HG02943 (cell line): ENCODE results near the gene NEO1.

Experiments used
- ATAC-seq: cut with Tn5 transposase; IDR thresholded peaks from one replicate; pipeline ENCODE4 v1.9.1; 2021; ENCODE audit warnings: mild to moderate bottlenecking, low read depth, moderate library complexity; ENCODE audit not compliant: unreplicated experiment

Gene NEO1

GRCh38 chr15:73028031-73028430, 24.2 kb upstream of the NEO1 start:
- ATAC-seq = no peak

GRCh38 chr15:73028831-73029451, 23.3 kb upstream of the NEO1 start:
- no peak for ATAC-seq

DNA sequence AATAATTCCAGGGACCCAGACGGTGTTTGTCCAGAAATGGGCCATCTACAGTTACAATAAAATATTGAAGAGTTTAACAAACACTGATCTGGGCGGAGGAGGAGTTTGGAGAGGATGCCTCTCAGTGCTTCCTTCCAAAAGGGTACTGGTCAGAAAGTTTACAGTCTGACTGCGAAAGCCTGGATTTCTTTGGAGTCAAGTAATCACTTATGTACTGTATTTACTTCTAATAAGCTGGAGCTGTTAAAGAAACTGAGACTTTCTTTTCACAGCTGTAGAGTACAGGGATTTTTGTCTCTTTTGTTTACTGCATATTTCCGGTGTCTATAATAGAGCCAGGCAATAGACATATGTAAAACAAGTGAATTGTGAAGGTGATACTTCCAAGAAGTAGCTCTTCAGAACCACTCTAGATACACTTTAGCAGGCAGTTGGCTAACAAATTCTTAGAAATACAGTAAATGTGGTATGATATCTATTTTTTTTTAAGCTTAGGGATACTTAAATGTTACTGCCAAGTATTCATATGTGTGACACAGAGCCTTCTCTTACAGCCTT, 22.1 kb upstream of the NEO1 start:
- no peak for ATAC-seq

DNA sequence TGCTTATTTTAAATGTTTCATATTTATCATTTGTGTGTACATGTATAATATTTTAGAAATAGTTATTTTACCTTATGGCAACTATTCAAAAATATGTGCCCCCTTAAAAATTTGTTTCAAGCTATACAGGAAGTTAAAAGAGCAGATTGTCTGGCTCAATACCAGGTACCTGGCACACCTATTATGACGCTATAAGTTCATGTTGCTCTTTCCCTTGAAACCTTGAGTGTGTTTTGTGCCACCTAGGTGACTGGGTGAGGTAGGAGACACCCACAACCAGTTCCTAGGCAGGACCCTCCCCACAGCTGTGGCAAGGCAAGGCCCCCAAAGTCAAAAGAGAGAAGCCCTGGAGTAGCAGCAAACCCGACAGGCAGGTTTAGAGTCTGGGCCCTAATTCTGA, 20.6 kb upstream of the NEO1 start:
- no peak for ATAC-seq

DNA sequence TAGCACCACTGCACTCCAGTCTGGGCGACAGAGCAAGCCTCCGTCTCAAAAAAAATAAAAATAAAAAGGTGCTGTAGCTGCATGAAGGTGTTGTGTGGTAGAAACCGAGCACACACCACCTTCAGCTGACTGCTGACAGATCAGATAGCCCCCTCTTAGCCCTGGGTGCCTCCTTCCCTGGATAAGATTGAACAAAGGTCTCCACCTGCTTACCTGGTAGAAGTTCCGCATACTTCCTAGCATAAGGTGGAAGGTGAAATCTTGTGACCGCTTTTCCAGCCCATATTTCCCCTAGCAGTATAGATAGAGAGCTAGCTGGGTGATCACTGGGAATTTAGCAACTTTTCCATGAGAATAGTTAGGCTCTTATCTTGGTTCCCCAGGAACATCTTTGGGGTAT, 18.7 kb upstream of the NEO1 start:
- no peak for ATAC-seq

GRCh38 chr15:73034221-73034620, 18.0 kb upstream of the NEO1 start:
- no peak for ATAC-seq

DNA sequence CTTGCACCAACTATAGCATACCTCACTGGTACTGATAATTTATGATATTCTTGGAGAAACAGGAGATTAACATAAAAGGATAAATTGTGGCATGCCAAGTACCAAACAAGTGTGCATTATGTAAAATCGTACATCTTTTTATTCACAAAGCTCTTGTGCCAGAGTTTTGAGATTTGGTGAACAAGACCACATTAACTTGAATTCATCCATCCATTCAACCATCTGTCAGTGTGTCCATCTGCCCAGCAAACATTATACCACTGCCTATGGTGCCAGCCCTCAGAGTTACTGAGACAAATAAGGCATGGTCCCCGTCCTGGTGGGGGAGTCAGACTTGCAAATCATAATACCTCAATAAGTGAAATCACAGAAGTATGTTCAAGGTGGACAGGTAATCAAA, 17.0 kb upstream of the NEO1 start:
- no peak for ATAC-seq

DNA sequence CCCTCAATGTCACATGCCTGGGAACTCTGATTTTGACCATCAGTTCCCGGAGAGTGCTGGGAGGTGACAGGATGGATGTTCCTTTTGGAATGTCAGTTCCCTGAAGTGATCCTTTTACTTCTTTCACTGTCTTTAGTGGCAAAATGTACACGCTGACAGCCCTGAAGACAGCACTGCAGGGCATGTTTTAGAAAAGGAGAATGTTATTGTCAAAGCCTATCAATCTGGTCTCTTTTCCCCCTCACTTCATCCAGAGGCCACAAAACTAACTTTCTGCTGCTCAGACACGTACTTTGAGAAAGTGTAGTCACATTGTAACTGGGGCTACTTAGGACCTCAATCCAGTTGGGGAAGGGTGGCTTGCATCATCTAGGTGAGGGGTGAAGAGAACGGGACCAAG, 14.0 kb upstream of the NEO1 start:
- ATAC-seq = no peak

- no peak for ATAC-seq
Observed at GRCh38 chr15:73046073-73046472, 6.2 kb upstream of the NEO1 start.

GRCh38 chr15:73047882-73048281, 4.4 kb upstream of the NEO1 start:
- ATAC-seq = no peak

DNA sequence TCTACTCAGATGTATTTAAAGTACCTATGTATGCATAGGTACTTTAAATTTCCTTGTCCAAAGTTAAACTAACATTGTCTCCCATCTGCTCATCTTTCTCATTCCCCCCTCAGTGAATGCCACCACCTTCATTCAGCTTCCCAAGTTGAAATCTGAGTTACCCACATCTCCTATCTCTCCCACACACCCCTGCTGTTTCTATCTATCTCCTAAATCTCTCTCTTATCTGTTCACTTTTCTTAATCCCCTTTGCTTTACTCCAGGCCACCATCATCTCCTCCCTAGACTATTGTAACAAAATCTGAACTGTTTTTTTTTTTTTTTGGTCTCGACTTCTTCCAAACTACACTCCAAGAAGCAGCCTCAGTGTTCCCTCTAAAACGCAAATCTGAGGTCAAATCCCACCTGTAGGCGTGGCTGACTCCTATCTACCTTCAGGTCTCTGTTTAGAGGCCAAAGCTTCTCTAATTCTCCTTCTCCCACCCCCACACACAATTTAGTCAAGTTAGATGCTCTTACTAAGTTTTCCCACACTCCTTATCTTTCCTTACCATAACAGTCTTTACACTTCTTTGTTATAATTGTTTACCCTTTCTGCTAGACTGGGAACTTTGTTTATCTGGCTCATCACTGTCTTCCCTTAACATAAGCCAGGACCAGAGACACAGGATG, 3.5 kb upstream of the NEO1 start:
- ATAC-seq = no peak

DNA sequence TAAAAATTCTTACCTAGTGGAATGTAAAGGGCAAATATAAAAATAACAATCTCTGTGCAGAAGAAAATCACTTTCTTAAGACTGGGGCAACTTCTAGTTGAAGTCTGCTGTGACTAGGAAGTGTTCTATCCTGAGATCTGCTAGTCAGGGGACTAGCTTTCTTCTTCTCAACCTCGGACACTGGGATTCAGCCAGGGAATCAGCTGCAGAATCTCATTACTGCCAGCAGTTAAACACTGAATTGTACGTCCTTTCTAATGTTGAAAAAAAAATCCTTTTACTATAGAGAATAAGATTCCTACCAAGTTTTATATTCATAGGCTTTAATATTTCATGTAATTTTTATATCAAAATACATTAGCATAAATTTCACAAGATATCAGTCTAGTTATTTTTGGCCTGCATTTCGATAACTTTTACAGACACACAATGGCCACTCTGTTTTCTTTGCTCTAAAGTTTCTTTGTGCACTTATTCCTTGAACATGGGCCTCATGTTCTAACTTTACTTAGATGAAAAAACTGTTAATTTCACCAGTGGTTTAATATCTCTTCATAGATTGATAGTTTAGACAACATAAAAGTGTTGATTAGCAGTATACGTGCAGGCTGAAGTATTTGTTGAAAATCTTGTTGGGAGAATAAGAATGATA, 2.6 kb upstream of the NEO1 start:
- no peak for ATAC-seq

GRCh38 chr15:73050561-73051295, 1.5 kb upstream of the NEO1 start:
- ATAC-seq = no peak

DNA sequence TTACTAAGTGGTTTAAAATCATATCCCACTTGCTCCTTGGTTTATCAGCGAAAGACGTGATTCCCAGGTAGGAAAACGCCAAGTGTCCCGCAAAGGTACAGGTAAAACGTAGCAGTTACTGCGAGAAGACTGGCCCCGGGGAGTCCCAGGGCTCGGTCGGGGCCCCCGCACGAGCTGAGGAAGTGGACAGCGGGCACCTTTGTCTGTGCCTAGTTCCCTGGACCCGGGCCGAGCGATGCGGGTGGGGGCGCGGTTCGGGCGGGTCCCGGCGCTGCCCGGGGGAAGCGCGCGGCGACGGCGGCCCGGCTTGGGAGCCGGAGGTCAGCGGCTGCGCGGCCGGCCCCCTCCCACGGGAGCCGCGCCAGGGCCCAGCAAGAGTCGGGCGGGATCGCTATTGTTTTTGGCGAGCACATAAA, 864 bp upstream of the NEO1 start:
- no peak for ATAC-seq

DNA sequence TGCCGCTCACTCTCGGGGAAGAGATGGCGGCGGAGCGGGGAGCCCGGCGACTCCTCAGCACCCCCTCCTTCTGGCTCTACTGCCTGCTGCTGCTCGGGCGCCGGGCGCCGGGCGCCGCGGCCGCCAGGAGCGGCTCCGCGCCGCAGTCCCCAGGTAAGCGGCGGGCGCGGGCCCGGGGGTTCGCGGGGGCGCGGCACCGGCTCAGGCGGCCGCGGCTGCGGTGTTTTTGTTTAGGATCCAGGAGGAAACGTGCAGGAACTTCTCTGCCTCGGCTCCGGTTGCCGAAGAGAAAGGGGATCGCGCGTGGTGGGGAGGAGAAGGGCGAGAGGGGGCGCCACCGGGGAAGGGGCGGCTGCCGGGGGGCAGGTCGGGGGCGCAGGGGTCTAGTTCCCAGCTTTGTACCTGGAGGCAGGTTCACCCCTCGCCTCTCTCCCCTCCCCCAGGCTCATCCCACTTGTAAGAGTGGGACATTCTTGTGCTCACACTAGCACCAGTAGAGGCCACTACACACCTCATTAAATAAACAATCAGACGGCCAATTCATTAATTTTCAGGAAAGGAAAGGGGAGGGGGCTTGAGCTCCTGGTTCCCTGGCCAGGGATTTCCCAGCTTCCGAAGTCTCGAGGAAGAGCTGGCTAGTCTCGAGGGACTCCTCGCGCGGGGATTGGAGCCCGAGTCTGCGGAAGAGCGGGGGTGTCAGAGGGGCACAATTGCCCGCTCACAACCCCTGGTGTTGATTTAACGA, 562 bp downstream of the NEO1 start:
- ATAC-seq = no peak

- no peak for ATAC-seq
Observed at GRCh38 chr15:73053398-73053723, 1.1 kb downstream of the NEO1 start.

DNA sequence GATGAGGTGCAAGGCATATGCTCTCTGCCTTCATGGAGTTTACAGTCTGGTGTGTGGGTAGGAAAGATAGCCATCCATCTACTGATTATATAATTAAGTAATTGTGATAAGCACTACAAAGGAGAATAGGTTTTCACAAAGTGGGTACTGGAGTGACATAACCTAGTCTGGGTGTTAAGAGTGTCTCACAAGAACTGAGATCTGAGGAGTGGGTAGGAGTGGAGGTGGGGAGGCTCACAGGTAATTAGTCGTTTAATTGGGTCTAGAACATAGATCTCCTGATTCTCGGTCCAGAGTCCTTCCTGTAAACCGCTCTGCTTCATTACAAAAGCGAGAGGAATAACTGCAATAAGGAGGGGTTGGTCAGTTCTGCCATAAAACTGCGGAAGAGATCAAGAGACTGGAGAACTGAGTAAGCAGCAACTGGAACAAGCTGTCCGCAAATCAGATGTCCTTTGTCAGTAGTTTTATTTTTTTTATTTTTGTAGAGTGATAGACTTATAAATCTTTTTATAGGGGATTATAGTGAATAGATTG, 2.2 kb downstream of the NEO1 start:
- ATAC-seq = no peak

DNA sequence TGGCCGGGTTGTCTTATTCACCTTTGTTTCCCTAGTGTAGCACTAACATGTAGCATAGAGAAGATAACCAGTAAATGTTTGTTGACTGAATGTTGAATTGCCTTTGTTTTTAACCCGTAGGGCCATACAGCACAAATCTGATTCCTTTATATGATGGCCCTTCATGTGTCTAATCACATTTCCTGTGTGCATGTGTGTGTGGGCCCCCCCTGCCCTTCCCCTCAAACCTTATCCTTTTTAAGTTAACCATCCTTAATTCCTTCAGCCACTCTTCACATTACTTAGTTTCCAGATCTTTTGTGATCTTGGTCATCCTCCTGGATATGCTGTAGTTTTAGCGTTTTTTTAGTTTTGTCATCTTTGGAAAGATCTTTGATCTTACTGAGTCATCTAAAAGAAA, 4.2 kb downstream of the NEO1 start:
- no peak for ATAC-seq

DNA sequence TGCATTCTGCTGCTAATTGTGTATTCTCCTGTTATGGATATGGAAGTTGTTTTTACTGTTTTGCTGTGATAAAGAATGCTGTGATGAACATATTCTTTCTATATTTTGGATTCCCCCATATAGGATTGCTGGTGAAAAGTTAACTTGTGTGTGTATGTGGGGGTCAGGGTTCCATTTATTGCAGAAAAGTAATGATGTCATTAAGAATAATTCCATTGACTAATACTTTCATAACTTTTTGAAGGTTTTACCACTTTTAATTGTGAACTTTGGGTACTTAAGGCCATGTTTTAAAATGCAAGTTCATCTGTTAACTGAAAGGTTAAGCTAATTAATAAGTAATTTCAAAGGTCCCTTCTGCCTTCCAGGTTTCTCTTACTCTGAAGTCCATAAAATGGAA, 6.2 kb downstream of the NEO1 start:
- ATAC-seq = no peak

GRCh38 chr15:73065114-73065513, 12.9 kb downstream of the NEO1 start:
- ATAC-seq = no peak
